Ovary (tissue), 9 donors: ENCODE data around the gene TARS3. TPM values are rescaled to one million over a fixed set of nuclear protein-coding genes. Genes with fewer than 3 reads are reported as not detected.

Experiments
- DNase-seq, 5 donors: peaks; one replicate each; pipeline ENCODE4 v3.0.0-alpha.2; 2019 to 2020
- H3K27ac ChIP-seq, 2 donors: fragments of 200-600 bp; one replicate each; pipeline versions ENCODE4 v1.5.1 to v1.8.0; 2019 to 2022
- H3K27me3 ChIP-seq: fragments of 200-600 bp; one replicate; pipeline ENCODE4 v1.8.0; 2022
- H3K36me3 ChIP-seq: fragments of 200-600 bp; sonication (generic); one replicate; pipeline ENCODE4 v1.5.1; 2019
- H3K4me1 ChIP-seq: one replicate; pipeline ENCODE4 v1.8.1; 2013; ENCODE audit warnings: mild to moderate bottlenecking, moderate library complexity; ENCODE audit not compliant: insufficient read depth
- H3K4me3 ChIP-seq: fragments of 200-600 bp; sonication (generic); one replicate; pipeline ENCODE4 v1.5.1; 2017
- H3K9me3 ChIP-seq, 2 donors: fragments of 200-600 bp in 1 of 2; sonication (generic) in 1 of 2; one replicate each; pipeline versions ENCODE4 v1.5.1 to v1.8.1; 2013 to 2019; ENCODE audit warnings: mild to moderate bottlenecking in 1 of 2, moderate library complexity in 1 of 2
- EP300 ChIP-seq: sonication (generic); formaldehyde crosslinking; IDR thresholded peaks from one replicate; pipeline ENCODE4 v1.6.1; 2017; ENCODE audit warnings: antibody characterized with exemption
- POLR2A ChIP-seq: fragments of 450-650 bp; IDR thresholded peaks from one replicate; pipeline ENCODE4 v1.6.1; 2017; ENCODE audit warnings: antibody characterized with exemption, mild to moderate bottlenecking, moderate library complexity
- WGBS, 3 donors: extraction: QIAGEN DNeasy Blood & Tissue Kit in 1 of 3; methylation state at CpG; one replicate each; pipeline versions ENCODE4 v1.1.5 to v1.1.7; 2013 to 2017; 5-methylcytosine and 5-hydroxymethylcytosine counted together
- intact Hi-C, 4 donors: fragments of 100-400 bp; cut with DNase I; formaldehyde crosslinking; loops; one replicate each; pipeline versions ENCODE4 v1.11.0 to v1.15.1; 2022 to 2023
- polyA plus RNA-seq, 2 donors: library from polyadenylated mRNA; stranded (reverse); fragments of 200-250 nt in 1 of 2; fragments of 350-450 nt in 1 of 2; fragmentation: Illumina TruSeq in 1 of 2; extraction: RNeasy Lipid Tissue Mini Kit (QIAGEN cat#74804) in 1 of 2; gene quantifications; one replicate each; pipeline ENCODE4 v1.2.3, GENCODE V29; 2013 to 2014
- total RNA-seq, 7 donors: library from RNA; depleted of rRNA in 2 of 7; stranded (reverse); fragments of >200 nt in 2 of 7; fragmentation: NEBNext Ultra II Directional in 3 of 7; extraction: Animal tissue kit (Norgen Biotek cat#: 25700) in 3 of 7; gene quantifications; one replicate each; pipeline versions ENCODE4 v1.1.0 to v1.2.4, GENCODE V29; 2016 to 2023
- TF ChIP-seq, protein P1 (sequence below), 3 donors: fragments of 450-650 bp in 2 of 3; fragments of 200-600 bp in 1 of 3; IDR thresholded peaks; one replicate each; pipeline versions ENCODE4 v1.5.1 to v1.8.0; 2016 to 2022; ENCODE audit warnings: antibody characterized with exemption in 3 of 3, mild to moderate bottlenecking in 1 of 3
- donor health status: DM: no; HTN: no; CAD: no; lungs with moderate emphysema.
- donor health status: DM: no; HTN: no; CAD: no.
- donor health status: Bipolar disorder and iron deficiency.
- donor health status: DM: yes; HTN: yes; CAD: no.
- donor health status: DM: no; HTN: no; CAD: no.
- donor health status: DM: yes; HTN: yes; CAD: no.

The TARS3 gene
- total and polyA plus RNA-seq, 9 donors: 10.1 to 23.5 (median 15.3) TPM

DNA sequence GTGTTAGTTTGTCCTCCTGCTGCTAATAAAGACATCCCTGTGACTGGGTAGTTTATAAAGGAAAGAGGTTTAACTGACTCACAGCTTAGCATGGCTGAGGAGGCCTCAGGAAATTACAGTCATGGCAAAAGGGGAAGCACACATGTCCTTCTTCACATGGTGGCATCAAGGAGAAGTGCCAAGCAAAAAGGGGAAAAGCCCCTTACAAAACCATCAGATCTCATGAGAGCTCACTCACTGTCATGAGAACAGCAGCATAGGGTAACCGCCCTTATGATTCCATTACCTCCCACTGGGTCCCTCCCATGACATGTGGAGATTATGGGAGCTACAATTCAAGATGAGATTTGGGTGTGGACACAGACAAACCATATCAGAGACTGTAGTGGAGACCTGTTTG is 99.1 kb downstream of the TARS3 start:
- TF ChIP-seq POLR2A (no peak), EP300 (no peak)
- TF ChIP-seq, protein P1, sequence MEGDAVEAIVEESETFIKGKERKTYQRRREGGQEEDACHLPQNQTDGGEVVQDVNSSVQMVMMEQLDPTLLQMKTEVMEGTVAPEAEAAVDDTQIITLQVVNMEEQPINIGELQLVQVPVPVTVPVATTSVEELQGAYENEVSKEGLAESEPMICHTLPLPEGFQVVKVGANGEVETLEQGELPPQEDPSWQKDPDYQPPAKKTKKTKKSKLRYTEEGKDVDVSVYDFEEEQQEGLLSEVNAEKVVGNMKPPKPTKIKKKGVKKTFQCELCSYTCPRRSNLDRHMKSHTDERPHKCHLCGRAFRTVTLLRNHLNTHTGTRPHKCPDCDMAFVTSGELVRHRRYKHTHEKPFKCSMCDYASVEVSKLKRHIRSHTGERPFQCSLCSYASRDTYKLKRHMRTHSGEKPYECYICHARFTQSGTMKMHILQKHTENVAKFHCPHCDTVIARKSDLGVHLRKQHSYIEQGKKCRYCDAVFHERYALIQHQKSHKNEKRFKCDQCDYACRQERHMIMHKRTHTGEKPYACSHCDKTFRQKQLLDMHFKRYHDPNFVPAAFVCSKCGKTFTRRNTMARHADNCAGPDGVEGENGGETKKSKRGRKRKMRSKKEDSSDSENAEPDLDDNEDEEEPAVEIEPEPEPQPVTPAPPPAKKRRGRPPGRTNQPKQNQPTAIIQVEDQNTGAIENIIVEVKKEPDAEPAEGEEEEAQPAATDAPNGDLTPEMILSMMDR (IDR thresholded peaks at IDR 0.05): no peak
- no peak overlapping the region for H3K27ac ChIP-seq
- no peak overlapping the region for H3K4me3 ChIP-seq
- intact Hi-C loops: no loop called here
- DNase-seq: no peak
- WGBS, 3 donors: 95 to 100% (median 100%) methylated on average over 1 of the region's 1 CpG
- no peaks in the 10 kb centered on the region for H3K27me3 ChIP-seq
- no peaks in the 10 kb centered on the region for H3K4me1 ChIP-seq
- no peaks in the 10 kb centered on the region for H3K9me3 ChIP-seq
- H3K36me3 ChIP-seq: no peaks in the 10 kb centered on the region

DNA sequence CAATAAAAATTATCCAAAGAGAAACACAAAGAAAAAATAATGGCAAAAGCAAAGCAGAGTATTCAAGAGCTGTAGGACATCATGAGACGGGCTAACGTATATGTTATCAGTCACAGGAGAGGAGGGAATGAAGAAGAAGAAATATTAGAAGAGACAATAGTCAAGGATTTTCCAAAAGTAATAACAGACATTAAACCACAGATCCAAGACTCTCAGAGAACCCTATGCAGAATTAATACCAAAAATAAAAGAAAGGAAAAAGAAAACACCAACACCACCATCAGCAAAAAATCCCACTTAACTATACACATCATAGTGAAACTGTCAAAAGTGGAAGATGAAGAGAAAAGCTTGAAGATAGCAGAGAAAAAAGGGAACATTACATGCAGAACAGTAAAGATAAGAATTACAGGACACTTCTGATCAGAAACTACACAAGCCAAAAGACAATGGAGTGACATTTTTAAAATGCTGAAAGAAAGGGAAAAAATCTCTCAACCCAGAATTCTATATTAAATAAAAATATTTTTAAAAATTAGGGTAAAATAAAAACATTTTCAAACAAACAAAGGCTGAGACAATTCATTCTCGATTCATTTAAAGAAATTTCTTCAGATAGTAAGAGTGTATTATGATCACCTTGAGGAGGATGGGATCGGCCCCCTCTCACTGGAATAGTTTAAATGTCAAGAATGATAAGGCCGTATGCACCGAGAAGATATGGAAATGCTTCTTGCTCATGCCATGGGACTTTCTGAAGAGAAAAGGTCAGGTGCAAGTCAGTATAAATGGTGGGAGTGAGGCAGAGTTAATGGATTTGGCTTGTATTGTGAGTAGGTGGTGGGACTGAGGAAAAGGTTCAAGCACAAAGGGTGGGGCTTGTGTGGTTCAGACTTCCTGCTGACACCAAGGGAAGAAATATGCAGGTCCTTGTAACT is 100.6 kb downstream of the TARS3 start:
- Histone ChIP-seq H3K27me3 (no peaks in the 10 kb centered on the region), H3K9me3 (no peaks in the 10 kb centered on the region), H3K4me3 (no peak overlapping the region), H3K27ac (no peak overlapping the region), H3K4me1 (no peaks in the 10 kb centered on the region), H3K36me3 (no peaks in the 10 kb centered on the region)
- intact Hi-C loops: no loop called here
- no peak for DNase-seq
- TF ChIP-seq POLR2A (no peak), EP300 (no peak)
- TF ChIP-seq, protein P1 (IDR thresholded peaks at IDR 0.05): no peak
- 92 to 95% (median 94%) methylated on average over 6 of the region's 6 CpGs for WGBS, 3 donors

DNA sequence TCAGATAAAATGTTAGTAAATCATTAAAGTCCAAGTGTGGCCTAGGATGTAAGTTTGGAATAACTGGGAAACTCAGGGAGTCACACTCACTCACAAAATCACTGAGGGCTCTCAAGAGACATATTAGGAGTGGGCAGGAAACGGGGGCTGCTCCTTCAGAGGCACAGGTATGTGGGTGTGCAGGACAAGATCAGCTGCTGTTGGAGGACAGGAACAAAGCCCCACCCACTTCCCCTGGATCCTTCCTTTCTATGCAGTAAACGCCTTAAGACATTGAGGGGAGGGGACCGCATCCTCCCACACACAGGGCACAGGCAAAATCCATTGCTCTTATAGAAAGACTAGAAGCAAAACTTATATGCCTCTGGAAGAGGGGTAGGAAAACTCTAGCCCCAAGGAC is 102.3 kb downstream of the TARS3 start:
- H3K9me3 ChIP-seq: no peaks in the 10 kb centered on the region
- no peak overlapping the region for H3K4me3 ChIP-seq
- TF ChIP-seq POLR2A (no peak), EP300 (no peak)
- TF ChIP-seq, protein P1 (IDR thresholded peaks at IDR 0.05): no peak
- no peak for DNase-seq
- H3K27me3 ChIP-seq: no peaks in the 10 kb centered on the region
- no peak overlapping the region for H3K27ac ChIP-seq
- WGBS, 3 donors: 81 to 89% (median 86%) methylated on average over 3 of the region's 3 CpGs
- H3K4me1 ChIP-seq: no peaks in the 10 kb centered on the region
- intact Hi-C loops: no loop called here
- H3K36me3 ChIP-seq: no peaks in the 10 kb centered on the region

DNA sequence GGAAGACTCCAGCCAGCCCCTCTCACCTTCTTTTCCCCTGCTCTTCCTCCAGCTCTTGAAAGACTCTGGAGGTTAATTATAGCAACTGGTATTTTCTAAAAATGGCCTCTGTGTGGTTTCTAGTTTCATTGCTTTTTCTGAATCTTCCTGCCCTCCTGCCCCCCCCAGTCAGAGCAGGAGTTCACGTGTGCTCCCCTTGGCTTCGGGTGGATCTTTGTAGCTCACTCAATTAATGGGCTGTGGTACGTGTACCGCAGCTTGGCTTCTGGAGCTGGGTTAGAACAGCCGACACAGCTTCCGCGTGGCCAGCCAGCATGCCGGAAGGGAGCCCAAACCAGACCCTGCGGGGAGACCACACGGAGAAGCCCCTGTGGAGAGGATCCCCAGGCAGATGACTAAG is 103.6 kb downstream of the TARS3 start:
- DNase-seq: no peak
- Histone ChIP-seq H3K4me3 (no peak overlapping the region), H3K27me3 (no peaks in the 10 kb centered on the region), H3K36me3 (no peaks in the 10 kb centered on the region), H3K27ac (no peak overlapping the region), H3K4me1 (peaks cover 5% of the 10 kb centered on the region), H3K9me3 (no peaks in the 10 kb centered on the region)
- 90 to 92% (median 91%) methylated on average over 10 of the region's 10 CpGs for WGBS, 3 donors
- no peak for TF ChIP-seq POLR2A
- TF ChIP-seq, protein P1 (IDR thresholded peaks at IDR 0.05): no peak
- TF ChIP-seq EP300: no peak
- intact Hi-C loops: no loop called here
